Parathyroid adenoma (tissue), 2 donors: ENCODE results near the gene WNT11.

Experiments used
- H2AFZ ChIP-seq: fragments of 300-600 bp; sonication (generic); one replicate; pipeline ENCODE4 v1.7.0; 2017; ENCODE audit warnings: antibody characterized with exemption, mild to moderate bottlenecking
- H3K27ac ChIP-seq: fragments of 300-600 bp; sonication (generic); one replicate; pipeline ENCODE4 v1.7.0; 2017
- H3K27me3 ChIP-seq: fragments of 300-600 bp; sonication (generic); one replicate; pipeline ENCODE4 v1.7.0; 2017; ENCODE audit warnings: low read length; ENCODE audit not compliant: control insufficient read depth, insufficient read depth
- H3K36me3 ChIP-seq: fragments of 300-600 bp; sonication (generic); one replicate; pipeline ENCODE4 v1.7.0; 2017; ENCODE audit warnings: low read length; ENCODE audit not compliant: control insufficient read depth, insufficient read depth
- H3K4me1 ChIP-seq: fragments of 300-600 bp; sonication (generic); one replicate; pipeline ENCODE4 v1.7.0; 2017; ENCODE audit warnings: control low read depth
- H3K4me2 ChIP-seq: fragments of 300-600 bp; sonication (generic); one replicate; pipeline ENCODE4 v1.7.0; 2017; ENCODE audit warnings: low read length
- H3K4me3 ChIP-seq: fragments of 300-600 bp; sonication (generic); one replicate; pipeline ENCODE4 v1.7.0; 2017; ENCODE audit warnings: low read depth, low read length
- H3K79me2 ChIP-seq: fragments of 300-600 bp; sonication (generic); one replicate; pipeline ENCODE4 v1.7.0; 2017; ENCODE audit warnings: control low read depth
- H3K9ac ChIP-seq: fragments of 300-600 bp; sonication (generic); one replicate; pipeline ENCODE4 v1.7.0; 2017; ENCODE audit warnings: mild to moderate bottlenecking
- H3K9me3 ChIP-seq: fragments of 300-600 bp; sonication (generic); one replicate; pipeline ENCODE4 v1.7.0; 2017; ENCODE audit warnings: low read length; ENCODE audit not compliant: control insufficient read depth
- CTCF ChIP-seq: fragments of 300-600 bp; sonication (generic); IDR thresholded peaks from one replicate; pipeline ENCODE4 v1.7.0; 2017; ENCODE audit warnings: antibody characterized with exemption, mild to moderate bottlenecking
- donor health status: primary hyperparathyroidism.

WNT11 gene

GRCh38 chr11:76224461-76225121 is 18.3 kb upstream of the WNT11 start:
- H3K9me3 ChIP-seq, result no peaks in the 10 kb centered on the region
- no peak overlapping the region for H3K9ac ChIP-seq
- H3K4me1 ChIP-seq, result no peaks in the 10 kb centered on the region
- H3K27me3 ChIP-seq, result no peaks in the 10 kb centered on the region
- no peaks in the 10 kb centered on the region for H3K79me2 ChIP-seq
- no peak overlapping the region for H2AFZ ChIP-seq
- no peak overlapping the region for H3K4me3 ChIP-seq
- TF ChIP-seq CTCF, result no peak
- H3K27ac ChIP-seq, result no peak overlapping the region
- no peaks in the 10 kb centered on the region for H3K36me3 ChIP-seq
- H3K4me2 ChIP-seq, result no peak overlapping the region

GRCh38 chr11:76221365-76221764 is 15.1 kb upstream of the WNT11 start:
- Histone ChIP-seq H3K36me3 (no peaks in the 10 kb centered on the region), H3K79me2 (no peaks in the 10 kb centered on the region), H3K27me3 (no peaks in the 10 kb centered on the region), H2AFZ (no peak overlapping the region), H3K4me3 (no peak overlapping the region), H3K27ac (no peak overlapping the region), H3K9ac (no peak overlapping the region), H3K4me1 (peaks cover 5% of the 10 kb centered on the region), H3K9me3 (no peaks in the 10 kb centered on the region), H3K4me2 (no peak overlapping the region)
- TF ChIP-seq CTCF, result no peak

GRCh38 chr11:76219243-76219642 is 12.9 kb upstream of the WNT11 start:
- no peaks in the 10 kb centered on the region for H3K79me2 ChIP-seq
- no peak for TF ChIP-seq CTCF
- no peak overlapping the region for H3K4me3 ChIP-seq
- H3K36me3 ChIP-seq, result no peaks in the 10 kb centered on the region
- H3K4me1 ChIP-seq, result peaks cover 5% of the 10 kb centered on the region
- H3K9ac ChIP-seq, result no peak overlapping the region
- H3K4me2 ChIP-seq, result no peak overlapping the region
- H3K27me3 ChIP-seq, result no peaks in the 10 kb centered on the region
- no peaks in the 10 kb centered on the region for H3K9me3 ChIP-seq
- H3K27ac ChIP-seq, result no peak overlapping the region
- H2AFZ ChIP-seq, result no peak overlapping the region

GRCh38 chr11:76218449-76219178 is 12.3 kb upstream of the WNT11 start:
- H3K4me3 ChIP-seq, result no peak overlapping the region
- H3K9ac ChIP-seq, result no peak overlapping the region
- no peaks in the 10 kb centered on the region for H3K36me3 ChIP-seq
- no peaks in the 10 kb centered on the region for H3K27me3 ChIP-seq
- H3K27ac ChIP-seq, result no peak overlapping the region
- no peak overlapping the region for H2AFZ ChIP-seq
- no peak for TF ChIP-seq CTCF
- no peaks in the 10 kb centered on the region for H3K79me2 ChIP-seq
- H3K9me3 ChIP-seq, result no peaks in the 10 kb centered on the region
- H3K4me1 ChIP-seq, result peaks cover 5% of the 10 kb centered on the region
- no peak overlapping the region for H3K4me2 ChIP-seq
